Hepatocyte (in vitro differentiated cells): ENCODE results near the gene TRIM63.

ENCODE experiments used
- EZH2 ChIP-seq: fragments of 200-600 bp; sonication (generic); IDR thresholded peaks from 2 replicates; pipeline ENCODE4 v1.6.1; 2016; ENCODE audit warnings: antibody characterized with exemption, mild to moderate bottlenecking, borderline replicate concordance
- EZH2phosphoT487 ChIP-seq: fragments of 200-600 bp; sonication (generic); IDR thresholded peaks from one replicate; pipeline ENCODE4 v1.6.1; 2018; ENCODE audit warnings: antibody characterized with exemption, mild to moderate bottlenecking, low read depth, moderate library complexity; ENCODE audit not compliant: unreplicated experiment, severe bottlenecking
- TF ChIP-seq, protein P1 (sequence below): fragments of 200-600 bp; sonication (generic); IDR thresholded peaks from 2 replicates; pipeline ENCODE4 v1.5.1; 2016; ENCODE audit warnings: antibody characterized with exemption, mild to moderate bottlenecking; ENCODE audit not compliant: poor library complexity

DNA sequence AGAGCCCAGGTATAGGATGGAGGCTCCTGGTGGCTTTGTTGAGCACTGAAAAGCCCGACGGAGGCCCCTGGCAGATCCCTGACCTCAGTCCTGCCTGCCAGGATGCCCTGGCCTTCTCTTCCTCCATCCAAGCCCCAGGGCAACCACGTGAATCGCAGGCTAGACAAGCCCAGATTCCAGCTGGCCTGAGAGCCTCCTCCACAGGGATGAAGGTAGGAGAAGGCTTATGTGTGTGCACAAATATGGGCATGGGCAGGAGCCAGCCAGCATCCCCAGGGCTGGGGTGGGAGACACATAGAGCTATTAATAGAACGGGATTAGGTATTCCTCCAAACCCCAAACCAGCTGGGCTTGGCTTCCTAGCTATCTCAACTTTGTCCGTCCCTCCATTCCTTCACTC is 49.8 kb downstream of the TRIM63 start:
- TF ChIP-seq EZH2 (no peak), EZH2phosphoT487 (no peak)
- TF ChIP-seq, protein P1, sequence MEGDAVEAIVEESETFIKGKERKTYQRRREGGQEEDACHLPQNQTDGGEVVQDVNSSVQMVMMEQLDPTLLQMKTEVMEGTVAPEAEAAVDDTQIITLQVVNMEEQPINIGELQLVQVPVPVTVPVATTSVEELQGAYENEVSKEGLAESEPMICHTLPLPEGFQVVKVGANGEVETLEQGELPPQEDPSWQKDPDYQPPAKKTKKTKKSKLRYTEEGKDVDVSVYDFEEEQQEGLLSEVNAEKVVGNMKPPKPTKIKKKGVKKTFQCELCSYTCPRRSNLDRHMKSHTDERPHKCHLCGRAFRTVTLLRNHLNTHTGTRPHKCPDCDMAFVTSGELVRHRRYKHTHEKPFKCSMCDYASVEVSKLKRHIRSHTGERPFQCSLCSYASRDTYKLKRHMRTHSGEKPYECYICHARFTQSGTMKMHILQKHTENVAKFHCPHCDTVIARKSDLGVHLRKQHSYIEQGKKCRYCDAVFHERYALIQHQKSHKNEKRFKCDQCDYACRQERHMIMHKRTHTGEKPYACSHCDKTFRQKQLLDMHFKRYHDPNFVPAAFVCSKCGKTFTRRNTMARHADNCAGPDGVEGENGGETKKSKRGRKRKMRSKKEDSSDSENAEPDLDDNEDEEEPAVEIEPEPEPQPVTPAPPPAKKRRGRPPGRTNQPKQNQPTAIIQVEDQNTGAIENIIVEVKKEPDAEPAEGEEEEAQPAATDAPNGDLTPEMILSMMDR = no peak
